ENCODE measurements around the gene RTL10.

RTL10 gene

DNA sequence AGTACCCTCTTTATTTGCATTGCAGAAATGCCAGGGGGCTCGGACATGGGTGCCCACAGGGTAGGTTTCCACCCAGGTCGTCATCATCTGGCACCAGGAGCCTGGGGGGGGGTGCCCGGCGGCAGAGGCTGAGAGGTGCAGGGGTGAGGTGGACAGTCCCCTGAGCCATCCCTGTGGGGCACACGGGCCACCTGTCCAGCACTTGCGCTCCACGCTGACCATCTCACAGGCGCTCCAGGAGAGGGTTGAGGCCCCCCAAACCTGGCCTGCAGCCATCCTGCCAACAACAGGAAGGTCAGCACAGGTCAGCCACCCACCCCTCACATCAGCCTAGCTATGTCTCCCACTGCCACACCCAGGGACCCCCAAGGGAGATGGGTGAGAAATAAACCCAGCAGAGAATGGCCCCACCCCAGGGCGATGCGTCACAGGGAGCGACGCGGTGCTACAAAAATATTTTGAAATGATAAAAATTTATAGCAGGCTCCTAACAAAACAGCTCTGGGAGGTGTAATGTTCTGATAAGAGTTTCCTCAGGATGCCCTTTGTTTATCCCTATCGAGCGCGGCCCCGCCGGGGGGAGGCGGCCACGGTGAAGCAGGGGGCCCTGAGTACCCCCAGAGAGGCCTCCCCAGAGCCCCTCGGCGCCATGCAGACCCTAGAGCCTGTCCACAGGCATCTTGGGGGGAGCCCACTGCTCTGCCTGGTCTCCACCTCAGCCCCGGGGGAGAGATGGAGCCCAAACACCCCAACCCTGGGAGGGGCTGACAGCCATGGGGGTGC lies 21.0 kb upstream of the RTL10 start:
- no peak for DNase-seq

DNA sequence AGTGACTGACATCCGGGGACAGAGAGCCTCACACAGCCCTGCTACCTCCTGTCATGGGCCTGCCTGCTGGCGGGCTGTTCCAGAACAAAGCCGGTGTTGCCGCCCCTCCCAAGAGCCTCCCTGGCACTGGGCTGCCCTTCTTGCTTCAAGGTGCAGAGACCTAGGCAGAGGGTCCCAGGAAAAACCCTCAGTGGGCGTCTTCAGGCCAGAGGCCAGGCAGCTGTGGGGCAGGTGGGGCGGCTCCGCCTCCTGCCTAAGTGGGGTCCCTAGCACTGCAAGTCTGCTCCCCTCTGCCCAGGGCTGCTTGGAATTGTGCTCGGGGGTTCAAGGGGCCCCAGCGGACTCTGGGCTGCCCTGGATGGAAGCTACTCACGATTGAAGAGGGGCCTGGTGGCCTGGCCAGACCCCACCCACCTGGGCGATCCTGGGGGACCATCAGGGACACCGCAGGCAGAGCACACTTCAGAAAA lies 20.4 kb upstream of the RTL10 start:
- no peak for DNase-seq

- DNase-seq, result peak; percentile 45
Observed at GRCh38 chr22:19874307-19875060, 19.8 kb upstream of the RTL10 start.

GRCh38 chr22:19873960-19874306 lies 19.3 kb upstream of the RTL10 start:
- DNase-seq, result no peak

DNA sequence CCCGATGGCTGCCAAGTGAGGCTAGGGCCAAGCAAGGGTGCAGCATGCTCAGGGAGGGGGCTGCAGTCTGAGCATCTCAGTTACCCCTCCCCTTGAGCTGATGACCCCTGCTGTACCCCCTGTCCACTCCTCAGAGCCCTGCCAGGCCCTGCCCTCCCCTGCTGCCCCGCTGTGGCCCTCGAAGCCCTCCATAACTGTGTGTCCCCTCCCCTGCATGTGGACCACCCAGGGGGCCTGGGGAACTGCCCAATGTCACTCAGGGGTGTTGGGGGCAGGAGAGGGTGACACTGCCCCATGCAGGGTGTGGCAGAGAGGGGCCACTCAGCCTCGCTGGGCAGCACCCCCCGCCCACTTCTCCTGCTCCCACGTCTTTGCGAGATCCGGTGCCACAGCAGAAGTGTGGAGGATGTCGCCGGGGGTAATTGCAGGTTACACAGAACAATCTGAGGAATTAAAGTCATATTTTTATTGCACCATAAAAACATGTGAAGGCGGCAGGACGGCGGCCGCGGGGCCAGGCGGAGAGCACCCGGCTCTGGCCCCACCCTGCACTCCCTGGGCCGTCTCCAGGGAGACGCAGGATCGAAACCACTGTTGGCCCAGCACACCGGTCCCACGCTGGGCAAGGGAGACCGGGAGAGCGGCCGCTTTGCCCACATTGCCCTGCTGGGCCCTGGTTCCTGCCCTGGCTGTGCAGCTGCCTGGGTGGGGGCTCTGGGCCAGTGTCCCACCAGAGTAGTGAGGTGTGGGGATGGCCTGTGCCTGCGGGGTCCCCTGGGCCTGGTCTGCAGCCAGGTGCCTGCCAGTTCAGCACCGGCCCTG lies 18.7 kb upstream of the RTL10 start:
- DNase-seq, result no peak

DNA sequence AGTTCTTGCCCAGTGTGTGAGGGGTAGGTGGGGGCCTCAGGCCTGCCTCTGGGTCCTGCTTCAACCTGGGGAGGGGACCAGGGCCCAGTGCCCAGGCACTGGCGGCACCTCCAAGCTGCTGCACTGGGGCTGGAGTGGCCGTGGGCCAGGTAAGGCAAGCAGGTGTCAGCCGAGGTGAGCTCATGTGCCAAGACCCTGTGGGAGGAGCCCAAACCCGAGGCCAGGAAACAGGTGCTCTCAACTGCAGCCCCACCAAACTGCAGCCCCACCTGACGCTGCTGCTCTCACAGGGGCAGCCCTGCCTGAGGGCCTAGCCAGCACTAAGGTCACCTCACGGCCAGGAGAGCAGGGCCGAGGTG lies 18.1 kb upstream of the RTL10 start:
- peak; percentile 6 for DNase-seq

- DNase-seq, result no peak
Observed at GRCh38 chr22:19871845-19872778, 17.4 kb upstream of the RTL10 start.

DNA sequence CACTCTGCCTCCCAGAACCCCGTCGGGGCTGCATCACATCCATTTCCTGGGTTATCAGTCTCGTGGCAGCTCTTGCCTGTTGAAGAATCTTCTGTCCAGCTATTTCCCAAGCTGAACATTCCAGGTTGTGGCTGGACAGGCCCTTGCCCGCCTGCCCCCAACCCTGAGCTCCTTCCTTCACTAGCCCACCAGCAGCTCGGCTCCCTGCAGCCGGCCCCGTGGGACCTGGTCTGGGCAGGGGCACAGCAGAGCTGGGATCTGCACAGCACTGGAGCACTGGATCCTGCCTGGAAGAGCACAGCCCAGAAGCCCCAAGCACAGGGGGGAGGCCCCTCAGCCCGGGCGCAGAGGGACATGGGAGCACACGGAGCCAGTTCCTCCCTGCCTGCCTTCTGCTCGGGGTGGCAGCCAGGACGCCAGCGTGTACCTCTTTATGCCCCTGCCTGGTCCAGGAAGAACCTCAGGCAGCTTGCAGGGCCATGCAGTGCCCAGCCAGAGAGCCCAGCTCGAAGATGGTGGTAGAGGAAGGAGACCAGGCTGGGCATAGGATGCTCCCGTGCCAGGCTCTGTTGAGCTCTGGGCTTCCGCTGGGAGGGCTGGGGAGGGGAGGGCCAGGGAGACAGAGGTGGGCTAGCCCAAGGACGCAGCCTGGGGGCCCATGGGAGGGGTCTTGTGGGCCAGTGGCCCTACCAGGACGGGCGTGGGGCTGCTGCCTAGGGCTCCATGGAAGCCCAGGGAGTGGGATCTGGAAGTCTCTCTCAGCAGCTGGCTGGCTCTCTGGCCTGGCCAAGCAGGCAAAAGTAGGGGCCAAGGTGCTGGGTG lies 16.6 kb upstream of the RTL10 start:
- DNase-seq, result no peak

- no peak for DNase-seq
Observed at GRCh38 chr22:19870153-19871022, 15.7 kb upstream of the RTL10 start.

GRCh38 chr22:19869497-19870152 lies 15.0 kb upstream of the RTL10 start:
- DNase-seq, result no peak

- peak; percentile 4 for DNase-seq
Observed at GRCh38 chr22:19868773-19869471, 14.2 kb upstream of the RTL10 start.

- no peak for DNase-seq
Observed at GRCh38 chr22:19868333-19868732, 13.7 kb upstream of the RTL10 start.

DNA sequence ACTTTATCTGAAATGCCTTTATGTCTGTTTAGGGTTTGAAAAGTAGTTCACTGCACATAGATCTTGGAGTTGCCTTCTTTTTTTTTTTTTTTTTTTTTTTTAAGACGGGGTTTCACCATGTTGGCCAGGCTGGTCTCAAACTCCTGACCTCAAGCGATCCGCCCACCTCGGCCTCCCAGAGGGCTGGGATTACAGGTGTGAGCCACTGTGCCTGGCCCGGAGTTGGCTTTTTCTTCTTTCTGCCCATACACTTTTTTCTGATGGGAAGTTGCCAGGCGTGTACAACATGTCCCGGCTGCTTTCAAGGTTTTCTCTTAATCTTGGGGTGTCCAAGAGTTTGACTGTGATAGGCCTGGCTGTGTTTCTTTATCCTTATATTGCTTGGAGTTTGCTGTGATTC lies 12.9 kb upstream of the RTL10 start:
- no peak for DNase-seq

DNA sequence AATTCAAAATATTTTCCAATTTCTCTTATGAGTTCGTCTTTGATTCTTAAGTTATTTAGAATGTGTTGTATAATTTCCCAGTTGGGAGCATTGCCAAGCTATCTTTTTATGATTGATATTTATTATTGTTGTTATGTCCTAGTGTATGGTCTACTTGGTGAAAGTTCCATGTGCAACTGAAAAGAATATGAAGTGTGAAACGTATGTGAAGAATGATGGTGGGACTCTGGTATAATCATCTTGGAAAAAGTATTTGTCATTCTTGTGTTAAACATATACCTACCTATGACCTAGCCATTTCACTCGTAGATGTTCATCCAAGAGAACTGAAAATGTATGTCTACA lies 12.0 kb upstream of the RTL10 start:
- no peak for DNase-seq

DNA sequence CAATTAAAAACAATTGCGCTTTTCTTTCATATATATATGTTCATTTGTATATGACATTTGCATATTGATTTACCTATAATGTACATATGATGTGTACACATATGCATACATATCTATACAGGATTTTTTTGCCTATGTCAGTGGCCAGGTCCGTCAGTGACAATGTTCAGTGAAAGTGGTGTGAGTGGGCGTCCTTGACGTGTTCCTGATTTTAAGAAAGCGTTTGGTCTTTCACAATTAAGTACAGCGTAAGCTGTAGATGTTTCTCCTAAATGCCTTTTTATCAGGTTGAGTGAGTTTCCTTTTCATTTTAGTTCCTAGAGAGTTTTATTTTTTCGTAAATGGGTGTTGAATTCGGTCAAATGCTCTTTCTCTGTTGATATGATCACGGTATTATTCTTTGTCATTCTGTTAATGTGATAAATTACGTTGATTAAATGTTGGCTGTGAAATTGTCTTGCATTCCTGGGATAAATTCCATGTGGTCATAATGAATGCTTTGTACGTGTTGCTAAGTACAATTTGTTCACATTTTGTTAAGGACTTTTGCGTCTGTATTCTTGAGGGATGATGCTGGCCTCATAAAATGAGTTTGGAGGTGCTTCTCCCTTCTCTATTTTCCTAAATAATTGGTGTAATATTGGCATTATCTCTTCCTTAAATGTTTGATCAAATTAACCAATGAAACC lies 10.6 kb upstream of the RTL10 start:
- no peak for DNase-seq

DNA sequence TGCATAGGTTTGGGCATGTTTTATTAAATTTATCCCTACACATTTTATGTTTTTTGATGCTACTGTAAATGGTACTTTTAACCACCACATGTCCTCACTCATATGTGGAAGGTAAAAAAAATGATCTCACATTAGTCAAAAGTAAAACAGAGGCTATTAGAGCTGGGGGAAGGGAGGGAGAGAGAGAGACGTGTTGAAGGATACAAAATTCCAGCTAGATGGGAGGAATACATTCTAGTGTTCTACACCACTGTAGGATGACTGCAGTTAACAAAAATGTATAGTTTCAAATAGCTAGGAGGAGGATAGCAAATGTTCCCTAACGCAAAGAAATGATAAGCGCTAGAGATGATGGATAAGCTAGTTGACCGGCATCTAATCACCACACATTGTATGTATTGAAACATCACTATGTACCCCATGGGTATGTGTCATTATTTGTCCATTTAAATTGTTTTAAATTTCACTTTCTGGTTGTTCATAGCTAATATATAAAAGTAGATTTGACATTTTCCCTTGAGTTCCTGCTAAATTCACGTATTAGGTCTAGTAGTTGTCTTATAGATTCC lies 9.9 kb upstream of the RTL10 start:
- no peak for DNase-seq

GRCh38 chr22:19863571-19863970 lies 8.9 kb upstream of the RTL10 start:
- no peak for DNase-seq

DNA sequence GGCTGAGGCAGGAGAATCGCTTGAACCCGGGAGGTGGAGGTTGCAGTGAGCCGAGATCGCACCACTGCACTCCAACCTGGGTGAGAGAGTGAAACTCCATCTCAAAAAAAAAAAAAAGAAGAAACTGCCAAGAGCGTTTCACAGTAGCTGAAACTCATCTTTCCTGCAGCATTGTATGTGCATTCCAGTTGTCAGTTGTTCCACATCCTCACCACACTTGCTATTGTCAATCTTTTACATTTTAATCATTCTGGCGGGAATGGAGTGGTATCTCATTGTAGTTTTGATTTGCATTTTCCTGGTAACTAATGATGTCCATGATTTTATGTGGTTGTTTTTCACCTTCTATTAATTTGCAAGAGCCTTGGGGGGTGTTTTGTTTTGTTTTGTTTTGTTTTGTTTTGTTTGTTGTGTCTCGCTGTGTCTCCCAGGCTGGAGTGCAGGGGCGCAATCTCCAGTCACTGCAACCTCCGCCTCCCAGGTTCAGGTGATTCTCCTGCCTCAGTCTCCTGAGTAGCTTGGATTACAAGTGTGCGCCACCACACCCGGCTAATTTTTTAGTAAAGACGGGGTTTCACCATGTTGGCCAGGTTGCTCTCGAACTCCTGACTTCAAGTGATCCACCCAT lies 8.1 kb upstream of the RTL10 start:
- no peak for DNase-seq
